H1 (cell line): ENCODE data around the gene PLS3. TPM values are rescaled to one million over a fixed set of nuclear protein-coding genes. Genes with fewer than 3 reads are reported as not detected.

Experiments used
- CTCF ChIA-PET: fragments of 300-600 bp; sonication (Branson Sonifier 250); formaldehyde crosslinking; loops from one replicate; lab custom pipeline; 2021; ENCODE audit not compliant: partially characterized antibody; lab: Charles Lee
- POLR2A ChIA-PET: fragments of 300-600 bp; sonication (Branson Sonifier 250); formaldehyde crosslinking; loops from one replicate; lab custom pipeline; 2021; ENCODE audit warnings: inconsistent platforms; ENCODE audit not compliant: partially characterized antibody; lab: Charles Lee
- DNase-seq, 2 experiments: peaks; one replicate each; pipeline versions ENCODE4 v3.0.0 to v3.0.0-alpha.2; 2010 to 2022; ENCODE audit warnings: low spot score in 2 of 2, low read depth in 1 of 2, mixed read lengths in 1 of 2
- FAIRE-seq: peaks from 2 replicates; lab custom pipeline; 2011; peaks lifted over from hg19 to GRCh38; lab: Jason Lieb, UNC
- H2AFZ ChIP-seq: 2 replicates; pipeline ENCODE4 v1.8.1; 2012; ENCODE audit warnings: low read length, inconsistent platforms
- H2AK5ac ChIP-seq: 2 replicates; pipeline ENCODE4 v1.6.1; 2013; ENCODE audit warnings: low read depth, low read length
- H2BK120ac ChIP-seq: replicated peaks from 2 replicates; pipeline ENCODE3; 2013; ENCODE audit warnings: low read depth, low read length, inconsistent platforms
- H2BK12ac ChIP-seq: 2 replicates; pipeline ENCODE4 v1.6.1; 2013; ENCODE audit warnings: low read depth, low read length
- H2BK15ac ChIP-seq: 2 replicates; pipeline ENCODE4 v1.6.1; 2013; ENCODE audit warnings: low read length
- H2BK20ac ChIP-seq: 2 replicates; pipeline ENCODE4 v1.6.1; 2013; ENCODE audit warnings: low read length
- H2BK5ac ChIP-seq: 2 replicates; pipeline ENCODE4 v1.6.1; 2013; ENCODE audit warnings: low read depth, low read length
- H3K14ac ChIP-seq: 2 replicates; pipeline ENCODE4 v1.6.1; 2013; ENCODE audit warnings: inconsistent platforms; ENCODE audit not compliant: insufficient read length
- H3K18ac ChIP-seq: 2 replicates; pipeline ENCODE4 v1.6.1; 2013; ENCODE audit warnings: low read length; ENCODE audit errors: extremely low read depth
- H3K23ac ChIP-seq: 2 replicates; pipeline ENCODE4 v1.6.1; 2013; ENCODE audit warnings: inconsistent platforms; ENCODE audit not compliant: insufficient read length
- H3K23me2 ChIP-seq: 2 replicates; pipeline ENCODE4 v1.6.1; 2013; ENCODE audit warnings: low read depth, low read length
- H3K27ac ChIP-seq: 2 replicates; pipeline ENCODE4 v1.6.1; 2011; ENCODE audit warnings: low read depth, low read length, inconsistent platforms
- H3K27me3 ChIP-seq, 4 experiments: replicated peaks in 1 of 4; 1 replicate in 1 of 4; 2 replicates in 3 of 4; pipeline versions ENCODE4 v1.6.1 to v1.8.1; 2011 to 2013; ENCODE audit warnings: low read length in 3 of 4, mild to moderate bottlenecking in 3 of 4, inconsistent platforms in 2 of 4, mixed read lengths in 2 of 4, moderate library complexity in 1 of 4; ENCODE audit not compliant: control insufficient read depth in 3 of 4, insufficient read depth in 3 of 4; ENCODE audit errors: extremely low read depth in 1 of 4
- H3K36me3 ChIP-seq, 4 experiments: 2 replicates each; pipeline versions ENCODE4 v1.6.1 to v1.8.1; 2011 to 2013; ENCODE audit warnings: mild to moderate bottlenecking in 4 of 4, low read length in 3 of 4, moderate library complexity in 2 of 4, control low read depth in 1 of 4, inconsistent platforms in 1 of 4; ENCODE audit not compliant: insufficient read depth in 4 of 4, control insufficient read depth in 2 of 4
- H3K4ac ChIP-seq: replicated peaks from 2 replicates; pipeline ENCODE3; 2013; ENCODE audit warnings: low read length, low read depth, mixed read lengths, inconsistent platforms; ENCODE audit not compliant: insufficient read length
- H3K4me1 ChIP-seq, 4 experiments: replicated peaks in 1 of 4; 1 replicate in 1 of 4; 2 replicates in 3 of 4; pipeline versions ENCODE4 v1.6.1 to v1.8.1; 2011 to 2013; ENCODE audit warnings: low read length in 3 of 4, inconsistent platforms in 2 of 4, mixed read lengths in 1 of 4; ENCODE audit not compliant: insufficient read depth in 4 of 4, control insufficient read depth in 3 of 4
- H3K4me2 ChIP-seq, 2 experiments: 2 replicates each; pipeline versions ENCODE4 v1.6.1 to v1.8.1; 2011 to 2013; ENCODE audit warnings: low read depth in 2 of 2, low read length in 2 of 2, control low read depth in 1 of 2, inconsistent platforms in 1 of 2, mild to moderate bottlenecking in 1 of 2; ENCODE audit not compliant: insufficient read depth in 1 of 2
- H3K4me3 ChIP-seq, 4 experiments: fragments of 200-600, 300-600 bp in 1 of 4; sonication (generic), shearing (Covaris generic), sonication (Bioruptor Twin) in 1 of 4; 2 replicates each; pipeline versions ENCODE4 v1.5.1 to v1.8.1; 2011 to 2016; ENCODE audit warnings: low read length in 4 of 4, low read depth in 3 of 4, control low read depth in 2 of 4, inconsistent platforms in 2 of 4, mild to moderate bottlenecking in 2 of 4, mixed read lengths in 1 of 4, moderate library complexity in 1 of 4; ENCODE audit not compliant: insufficient read depth in 2 of 4; ENCODE audit errors: extremely low read depth in 1 of 4
- H3K56ac ChIP-seq: replicated peaks from 2 replicates; pipeline ENCODE3; 2013; ENCODE audit warnings: low read depth, mild to moderate bottlenecking, mixed read lengths, low read length, inconsistent platforms; ENCODE audit not compliant: insufficient read length
- H3K79me1 ChIP-seq: 2 replicates; pipeline ENCODE4 v1.6.1; 2013; ENCODE audit warnings: low read depth, low read length, control low read depth
- H3K79me2 ChIP-seq, 2 experiments: 2 replicates each; pipeline versions ENCODE4 v1.6.1 to v1.8.1; 2012 to 2013; ENCODE audit warnings: low read length in 2 of 2, mild to moderate bottlenecking in 2 of 2, inconsistent platforms in 1 of 2; ENCODE audit not compliant: insufficient read depth in 2 of 2, control insufficient read depth in 1 of 2
- H3K9ac ChIP-seq, 4 experiments: replicated peaks in 1 of 4; 1 replicate in 1 of 4; 2 replicates in 3 of 4; pipeline versions ENCODE4 v1.6.1 to v1.8.1; 2011 to 2013; ENCODE audit warnings: low read depth in 3 of 4, low read length in 3 of 4, control low read depth in 2 of 4, mild to moderate bottlenecking in 2 of 4, moderate library complexity in 2 of 4, inconsistent platforms in 1 of 4; ENCODE audit errors: extremely low read depth in 1 of 4
- H3K9me3 ChIP-seq, 2 experiments: 2 replicates each; pipeline versions ENCODE4 v1.6.1 to v1.8.1; 2012 to 2013; ENCODE audit warnings: mild to moderate bottlenecking in 2 of 2, moderate library complexity in 2 of 2, control low read depth in 1 of 2, inconsistent platforms in 1 of 2, low read depth in 1 of 2, low read length in 1 of 2, mixed read lengths in 1 of 2; ENCODE audit not compliant: insufficient read depth in 2 of 2
- H4K20me1 ChIP-seq, 2 experiments: replicated peaks in 1 of 2; 2 replicates each; pipeline versions ENCODE3 to v1.8.1; 2011 to 2013; ENCODE audit warnings: inconsistent platforms in 2 of 2, low read length in 2 of 2, mild to moderate bottlenecking in 1 of 2; ENCODE audit not compliant: insufficient read depth in 2 of 2, control insufficient read depth in 1 of 2
- H4K5ac ChIP-seq: 2 replicates; pipeline ENCODE4 v1.6.1; 2013; ENCODE audit warnings: low read length, low read depth, mixed read lengths, inconsistent platforms; ENCODE audit not compliant: insufficient read length
- H4K8ac ChIP-seq: 2 replicates; pipeline ENCODE4 v1.8.0; 2013; ENCODE audit warnings: mild to moderate bottlenecking, moderate library complexity, low read length, inconsistent platforms; ENCODE audit not compliant: insufficient read depth; ENCODE audit errors: extremely low read depth
- H4K91ac ChIP-seq: replicated peaks from 2 replicates; pipeline ENCODE3; 2013; ENCODE audit warnings: low read length, mixed read lengths, inconsistent platforms; ENCODE audit not compliant: insufficient read length
- WGBS, 2 experiments: shearing (Covaris generic) in 1 of 2; methylation state at CpG; one replicate each; pipeline versions ENCODE4 v1.1.6 to v1.1.7; 2013 to 2015; ENCODE audit warnings: low lambda C conversion rate in 2 of 2, mixed read lengths in 2 of 2, inconsistent platforms in 1 of 2, low coverage in 1 of 2, missing lambda C conversion rate in 1 of 2; ENCODE audit not compliant: insufficient replicate concordance in 2 of 2, insufficient coverage in 1 of 2, insufficient read length in 1 of 2; ENCODE audit errors: extremely low coverage in 1 of 2, missing lambda C conversion rate in 1 of 2; 5-methylcytosine and 5-hydroxymethylcytosine counted together
- polyA plus RNA-seq, 7 experiments: library from polyadenylated mRNA; depleted of rRNA in 3 of 7; stranded (reverse) in 5 of 7; unstranded in 2 of 7; fragments of >200 nt in 5 of 7; fragments of 200-250 nt in 2 of 7; gene quantifications; 1 replicate in 5 of 7; 2 replicates in 1 of 7; 4 replicates in 1 of 7; pipeline versions ENCODE4 v1.2.1 to v1.2.3, GENCODE V29; 2011 to 2013; ENCODE audit warnings: missing spikeins in 2 of 7, mixed read lengths in 2 of 7
- total RNA-seq: library from RNA; stranded (reverse); fragmentation: NEBNext Ultra II Directional; extraction: Animal tissue kit (Norgen Biotek cat#: 25700); gene quantifications from 2 replicates; pipeline ENCODE4 v1.2.1, GENCODE V29; 2021
- TF ChIP-seq, protein P1 (sequence below): IDR thresholded peaks from 2 replicates; pipeline ENCODE4 v1.6.1; 2011; ENCODE audit warnings: low read length, improper control_type of control experiment

The PLS3 gene
- total and polyA plus RNA-seq, 2 of the 8 experiments (the other 6 are each of a cell fraction or from before 2014, with no cell fraction given): 107 to 185 TPM

DNA sequence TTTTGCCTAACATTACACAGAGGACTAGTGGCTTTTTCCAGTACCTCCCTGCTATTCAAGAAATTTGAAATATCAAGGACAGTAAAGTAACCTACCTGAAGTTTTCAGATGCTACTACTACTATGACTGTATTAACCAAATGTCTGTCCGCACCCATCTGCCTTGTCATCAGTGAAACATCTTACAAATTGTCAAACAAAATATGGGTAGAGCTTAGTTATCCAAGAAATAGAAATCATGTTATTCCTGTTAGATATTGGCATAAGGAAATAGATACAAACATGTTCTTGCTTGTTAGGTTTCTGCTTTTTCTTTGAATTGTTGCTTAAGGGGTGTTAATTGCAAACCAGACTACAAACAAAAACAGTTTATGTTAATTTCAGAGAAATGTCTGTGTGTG, 63.9 kb downstream of the PLS3 start:
- H3K56ac ChIP-seq: no peak overlapping the region
- no peaks in the 10 kb centered on the region for H3K9me3 ChIP-seq
- no peak overlapping the region for H2BK12ac ChIP-seq
- POLR2A ChIA-PET: no interaction called here
- no peaks in the 10 kb centered on the region for H3K79me1 ChIP-seq
- H3K23me2 ChIP-seq: no peaks in the 10 kb centered on the region
- H3K27ac ChIP-seq: no peak overlapping the region
- FAIRE-seq (no peak), DNase-seq (no peak)
- no peak overlapping the region for H2BK5ac ChIP-seq
- no peak overlapping the region for H2AK5ac ChIP-seq
- no peak overlapping the region for H2BK20ac ChIP-seq
- no peak overlapping the region for H4K5ac ChIP-seq
- no peak overlapping the region for H3K4me2 ChIP-seq
- H4K8ac ChIP-seq: no peak overlapping the region
- H2BK15ac ChIP-seq: no peak overlapping the region
- peaks cover 0 to 5% of the 10 kb centered on the region in 2 experiments; a peak in 1 of 4 replicates for H3K79me2 ChIP-seq
- no peak overlapping the region for H3K18ac ChIP-seq
- no peak overlapping the region for H2BK120ac ChIP-seq
- no peaks in the 10 kb centered on the region for H4K20me1 ChIP-seq
- H4K91ac ChIP-seq: no peak overlapping the region
- H3K4ac ChIP-seq: no peak overlapping the region
- H2AFZ ChIP-seq: no peak overlapping the region
- H3K23ac ChIP-seq: no peak overlapping the region
- no peak overlapping the region for H3K4me3 ChIP-seq
- no peaks in the 10 kb centered on the region; a peak in 1 of 7 replicates for H3K4me1 ChIP-seq
- CTCF ChIA-PET: interaction anchor here (1.8 kb wide), 1 partner anchor 18 kb away, joined by 7 read pairs; no protein-coding TSS in a partner anchor
- TF ChIP-seq, protein P1, sequence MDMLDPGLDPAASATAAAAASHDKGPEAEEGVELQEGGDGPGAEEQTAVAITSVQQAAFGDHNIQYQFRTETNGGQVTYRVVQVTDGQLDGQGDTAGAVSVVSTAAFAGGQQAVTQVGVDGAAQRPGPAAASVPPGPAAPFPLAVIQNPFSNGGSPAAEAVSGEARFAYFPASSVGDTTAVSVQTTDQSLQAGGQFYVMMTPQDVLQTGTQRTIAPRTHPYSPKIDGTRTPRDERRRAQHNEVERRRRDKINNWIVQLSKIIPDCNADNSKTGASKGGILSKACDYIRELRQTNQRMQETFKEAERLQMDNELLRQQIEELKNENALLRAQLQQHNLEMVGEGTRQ: no peak
- no peak overlapping the region for H3K14ac ChIP-seq
- H3K27me3 ChIP-seq: no peaks in the 10 kb centered on the region
- no peak overlapping the region for H3K9ac ChIP-seq
- H3K36me3 ChIP-seq: peaks cover 0 to 44% (median 4%) of the 10 kb centered on the region in 4 experiments; a peak in 4 of 8 replicates
- WGBS, 2 experiments: 100% methylated on average over 1 of the region's 1 CpG; no CpG with 5 or more reads in 1 of the 2 experiments
